Muscle layer of duodenum (tissue), 2 donors: Measurements from ENCODE around the gene TEX12.
"Not testable (repeated sequence)": the region's sequence is repeated elsewhere in the genome, so short reads cannot be mapped to it uniquely, and the experiment has no call there.

ENCODE experiments used
- H3K27ac ChIP-seq: one replicate; pipeline ENCODE4 v1.7.0; 2013; ENCODE audit warnings: mild to moderate bottlenecking, low read length
- H3K27me3 ChIP-seq: one replicate; pipeline ENCODE4 v1.7.0; 2013; ENCODE audit warnings: low read depth, mild to moderate bottlenecking, control low read depth, low read length
- H3K36me3 ChIP-seq, 2 donors: one replicate each; pipeline ENCODE4 v1.7.0; 2013; ENCODE audit warnings: low read length in 2 of 2, control low read depth in 1 of 2, mild to moderate bottlenecking in 1 of 2; ENCODE audit not compliant: insufficient read depth in 2 of 2, control insufficient read depth in 1 of 2
- H3K4me1 ChIP-seq, 2 donors: one replicate each; pipeline ENCODE4 v1.7.0; 2013; ENCODE audit warnings: low read length in 2 of 2, mild to moderate bottlenecking in 2 of 2, control low read depth in 1 of 2, moderate library complexity in 1 of 2; ENCODE audit not compliant: insufficient read depth in 2 of 2, control insufficient read depth in 1 of 2
- H3K4me3 ChIP-seq, 2 donors: one replicate each; pipeline ENCODE4 v1.7.0; 2013; ENCODE audit warnings: low read length in 2 of 2, low read depth in 1 of 2, mild to moderate bottlenecking in 1 of 2
- H3K9me3 ChIP-seq, 2 donors: one replicate each; pipeline ENCODE4 v1.7.0; 2013; ENCODE audit warnings: low read length in 2 of 2, control low read depth in 1 of 2, mild to moderate bottlenecking in 1 of 2; ENCODE audit not compliant: control insufficient read depth in 1 of 2
- donor health status: healthy.

TEX12 gene

GRCh38 chr11:112156153-112156955 lies 10.8 kb upstream of the TEX12 start:
- Histone ChIP-seq H3K4me1 (peaks cover 0 to 6% of the 10 kb centered on the region in 2 donors), H3K36me3 (peaks cover 0 to 4% of the 10 kb centered on the region in 2 donors), H3K27me3 (no peaks in the 10 kb centered on the region), H3K27ac (no peak overlapping the region), H3K4me3 (no peak overlapping the region), H3K9me3 (no peaks in the 10 kb centered on the region)

GRCh38 chr11:112156956-112157766 lies 10.0 kb upstream of the TEX12 start:
- H3K4me1 ChIP-seq = peaks cover 0 to 6% of the 10 kb centered on the region in 2 donors
- no peak overlapping the region for H3K27ac ChIP-seq
- H3K4me3 ChIP-seq = no peak overlapping the region
- H3K9me3 ChIP-seq = no peaks in the 10 kb centered on the region
- no peaks in the 10 kb centered on the region for H3K27me3 ChIP-seq
- peaks cover 0 to 4% of the 10 kb centered on the region in 2 donors for H3K36me3 ChIP-seq

GRCh38 chr11:112159098-112160065 lies 7.8 kb upstream of the TEX12 start:
- Histone ChIP-seq H3K36me3 (no peaks in the 10 kb centered on the region), H3K4me3 (no peak overlapping the region), H3K27ac (peak overlapping the region; percentile 27), H3K4me1 (peaks cover 0 to 10% of the 10 kb centered on the region in 2 donors), H3K27me3 (no peaks in the 10 kb centered on the region), H3K9me3 (no peaks in the 10 kb centered on the region)

- Histone ChIP-seq H3K9me3 (no peaks in the 10 kb centered on the region), H3K4me1 (peaks cover 0 to 10% of the 10 kb centered on the region in 2 donors), H3K27me3 (no peaks in the 10 kb centered on the region), H3K4me3 (no peak overlapping the region), H3K27ac (peak overlapping the region; percentile 27), H3K36me3 (no peaks in the 10 kb centered on the region)
Observed at GRCh38 chr11:112160091-112160848, 6.9 kb upstream of the TEX12 start.

GRCh38 chr11:112161012-112161411 lies 6.2 kb upstream of the TEX12 start:
- Histone ChIP-seq H3K27me3 (no peaks in the 10 kb centered on the region), H3K36me3 (no peaks in the 10 kb centered on the region), H3K4me3 (no peak overlapping the region), H3K9me3 (no peaks in the 10 kb centered on the region), H3K4me1 (peaks cover 0 to 10% of the 10 kb centered on the region in 2 donors), H3K27ac (no peak overlapping the region)

- not testable (repeated sequence) for H3K4me1 ChIP-seq, H3K27ac ChIP-seq
Observed at GRCh38 chr11:112162200-112162599, 5.0 kb upstream of the TEX12 start.

GRCh38 chr11:112162761-112163546 lies 4.2 kb upstream of the TEX12 start:
- Histone ChIP-seq H3K9me3 (no peaks in the 10 kb centered on the region), H3K4me3 (peak overlapping the region in 1 of 2 donors; percentile 18), H3K27me3 (no peaks in the 10 kb centered on the region), H3K4me1 (peaks cover 0 to 4% of the 10 kb centered on the region in 2 donors), H3K27ac (no peak overlapping the region), H3K36me3 (no peaks in the 10 kb centered on the region)

More at GRCh38 chr11:112162200-112162599, 5.0 kb upstream of the TEX12 start:
- H3K9me3 ChIP-seq, H3K4me3 ChIP-seq, H3K27me3 ChIP-seq, H3K36me3 ChIP-seq: not testable (repeated sequence)

- Histone ChIP-seq H3K9me3 (no peaks in the 10 kb centered on the region), H3K36me3 (no peaks in the 10 kb centered on the region), H3K27me3 (no peaks in the 10 kb centered on the region), H3K4me3 (peak within 1 kb of the TSS in 1 of 2 donors; percentile 59), H3K4me1 (peaks cover 0 to 4% of the 10 kb centered on the region in 2 donors), H3K27ac (peak within 1 kb of the TSS; percentile 64)
Observed at GRCh38 chr11:112163875-112164685, 3.1 kb upstream of the TEX12 start, which contains the start of gene IL18. Gene IL18, minus strand, starts transcription at chr11:112164094. Its CDS starts 9,041 bp downstream, at chr11:112155053.

- no peaks in the 10 kb centered on the region for H3K36me3 ChIP-seq
- H3K27me3 ChIP-seq = no peaks in the 10 kb centered on the region
- peaks cover 0 to 4% of the 10 kb centered on the region in 2 donors for H3K4me1 ChIP-seq
- no peak overlapping the region for H3K27ac ChIP-seq
- no peaks in the 10 kb centered on the region for H3K9me3 ChIP-seq
- H3K4me3 ChIP-seq = no peak overlapping the region
Observed at GRCh38 chr11:112165049-112165448, 2.1 kb upstream of the TEX12 start.
